CD14-positive monocyte (primary cell): Measurements from ENCODE around the gene KCNK13. TPM values are rescaled to one million over a fixed set of nuclear protein-coding genes. Genes with fewer than 3 reads are reported as not detected.

Experiments
- DNase-seq, 3 donors: peaks; one replicate each; pipeline ENCODE4 v3.0.0-alpha.2; 2011 to 2022
- H2AFZ ChIP-seq: 2 replicates; pipeline ENCODE4 v1.6.0; 2012; ENCODE audit warnings: mild to moderate bottlenecking, low read depth, low read length, inconsistent platforms; ENCODE audit not compliant: insufficient read depth, poor library complexity, severe bottlenecking
- H3K27ac ChIP-seq, 2 donors: 1 replicate in 1 of 2; 2 replicates in 1 of 2; pipeline ENCODE4 v1.5.1; 2012 to 2013; ENCODE audit warnings: low read length in 2 of 2, control low read depth in 1 of 2, inconsistent platforms in 1 of 2, low read depth in 1 of 2, mild to moderate bottlenecking in 1 of 2
- H3K27me3 ChIP-seq, 2 donors: one replicate each; pipeline versions ENCODE4 v1.6.0 to v1.6.1; 2011 to 2013; ENCODE audit warnings: low read length in 2 of 2; ENCODE audit not compliant: control insufficient read depth in 2 of 2, insufficient read depth in 2 of 2
- H3K36me3 ChIP-seq, 2 donors: replicated peaks in 1 of 2; 1 replicate in 1 of 2; 2 replicates in 1 of 2; pipeline versions ENCODE4 v1.5.1 to v1.6.1; 2012 to 2013; ENCODE audit warnings: low read length in 2 of 2, control low read depth in 1 of 2, inconsistent platforms in 1 of 2, mild to moderate bottlenecking in 1 of 2; ENCODE audit not compliant: insufficient read depth in 2 of 2, control insufficient read depth in 1 of 2
- H3K4me1 ChIP-seq, 2 donors: 1 replicate in 1 of 2; 2 replicates in 1 of 2; pipeline versions ENCODE4 v1.5.1 to v1.6.1; 2012 to 2013; ENCODE audit warnings: low read length in 2 of 2, control low read depth in 1 of 2, inconsistent platforms in 1 of 2, mild to moderate bottlenecking in 1 of 2, moderate library complexity in 1 of 2; ENCODE audit not compliant: insufficient read depth in 2 of 2, control insufficient read depth in 1 of 2
- H3K4me2 ChIP-seq: replicated peaks from 2 replicates; pipeline ENCODE3; 2012; ENCODE audit warnings: low read length, moderate library complexity, mild to moderate bottlenecking; ENCODE audit not compliant: poor library complexity, severe bottlenecking; ENCODE audit errors: extremely low read depth
- H3K4me3 ChIP-seq, 3 experiments: fragments of 200-600 bp in 1 of 3; sonication (generic) in 1 of 3; replicated peaks in 1 of 3; 1 replicate in 2 of 3; 2 replicates in 1 of 3; pipeline ENCODE4 v1.5.1; 2011 to 2013; ENCODE audit warnings: low read length in 3 of 3, mild to moderate bottlenecking in 3 of 3, control low read depth in 2 of 3, low read depth in 2 of 3, inconsistent platforms in 1 of 3, moderate library complexity in 1 of 3
- H3K79me2 ChIP-seq: 2 replicates; pipeline ENCODE4 v1.6.0; 2012; ENCODE audit warnings: mild to moderate bottlenecking, control low read depth, inconsistent platforms, low read length, moderate library complexity; ENCODE audit not compliant: insufficient read depth
- H3K9ac ChIP-seq: 2 replicates; pipeline ENCODE4 v1.6.0; 2017; ENCODE audit warnings: low read length, mild to moderate bottlenecking; ENCODE audit not compliant: insufficient read depth, poor library complexity, severe bottlenecking
- H3K9me3 ChIP-seq, 2 donors: replicated peaks in 1 of 2; 1 replicate in 1 of 2; 2 replicates in 1 of 2; pipeline versions ENCODE4 v1.5.1 to v1.6.1; 2012 to 2013; ENCODE audit warnings: low read length in 2 of 2, control low read depth in 1 of 2; ENCODE audit not compliant: control insufficient read depth in 1 of 2, insufficient read depth in 1 of 2
- H4K20me1 ChIP-seq: 2 replicates; pipeline ENCODE4 v1.6.0; 2012; ENCODE audit warnings: mild to moderate bottlenecking, low read length, control low read depth, moderate library complexity; ENCODE audit not compliant: insufficient read depth
- H3K27ac Mint-ChIP-seq, 7 donors: one replicate each; pipeline ENCODE4 v1.8.0; 2020; ENCODE audit warnings: mild to moderate bottlenecking in 7 of 7, mixed read lengths in 7 of 7, moderate library complexity in 6 of 7, inconsistent platforms in 2 of 7
- H3K27me3 Mint-ChIP-seq, 3 donors: one replicate each; pipeline ENCODE4 v1.8.0; 2021 to 2022; ENCODE audit warnings: low read depth in 3 of 3, mild to moderate bottlenecking in 3 of 3, mixed read lengths in 3 of 3, moderate library complexity in 3 of 3, inconsistent platforms in 1 of 3
- H3K36me3 Mint-ChIP-seq, 2 donors: one replicate each; pipeline ENCODE4 v1.8.0; 2020; ENCODE audit warnings: mixed read lengths in 2 of 2, inconsistent platforms in 1 of 2, mild to moderate bottlenecking in 1 of 2
- H3K4me1 Mint-ChIP-seq: one replicate; pipeline ENCODE4 v1.8.0; 2020; ENCODE audit warnings: mild to moderate bottlenecking, mixed read lengths
- H3K4me3 Mint-ChIP-seq, 2 donors: one replicate each; pipeline ENCODE4 v1.8.0; 2020; ENCODE audit warnings: mild to moderate bottlenecking in 2 of 2, mixed read lengths in 2 of 2, moderate library complexity in 1 of 2
- H3K9me3 Mint-ChIP-seq, 7 donors: one replicate each; pipeline ENCODE4 v1.8.0; 2020 to 2022; ENCODE audit warnings: mixed read lengths in 7 of 7, mild to moderate bottlenecking in 6 of 7, moderate library complexity in 6 of 7, inconsistent platforms in 2 of 7
- CTCF ChIP-seq: fragments of 200-600 bp; IDR thresholded peaks from one replicate; pipeline ENCODE4 v1.8.0; 2022; ENCODE audit warnings: antibody characterized with exemption, mild to moderate bottlenecking
- WGBS: methylation state at CpG from one replicate; pipeline ENCODE4 v1.1.5; 2013; ENCODE audit warnings: missing lambda C conversion rate; ENCODE audit not compliant: insufficient coverage; 5-methylcytosine and 5-hydroxymethylcytosine counted together
- intact Hi-C, 2 donors: fragments of 100-400 bp; cut with micrococcal nuclease; formaldehyde crosslinking; loops; one replicate each; pipeline versions ENCODE4 v1.15.0 to v1.15.1; 2023
- polyA plus RNA-seq, 3 donors: library from polyadenylated mRNA; depleted of rRNA in 1 of 3; unstranded in 2 of 3; stranded (reverse) in 1 of 3; fragments of 300-500 nt in 2 of 3; fragments of >200 nt in 1 of 3; fragmentation: Illumina TruSeq in 2 of 3; gene quantifications; 1 replicate in 2 of 3; 2 replicates in 1 of 3; pipeline ENCODE4 v1.2.3, GENCODE V29; 2012 to 2021

The KCNK13 gene
- polyA plus RNA-seq, 3 donors, result 1.6 to 4.2 (median 2.9) TPM

- Histone ChIP-seq H3K36me3 (peaks cover 0 to 9% of the 10 kb centered on the region in 2 donors), H3K4me2 (no peak overlapping the region), H3K9me3 (peaks cover 0 to 5% of the 10 kb centered on the region in 2 donors), H3K4me3 (no peak overlapping the region), H3K9ac (no peak overlapping the region), H3K27ac (no peak overlapping the region), H3K4me1 (no peaks in the 10 kb centered on the region), H3K79me2 (no peaks in the 10 kb centered on the region), H4K20me1 (no peaks in the 10 kb centered on the region), H2AFZ (no peak overlapping the region), H3K27me3 (no peaks in the 10 kb centered on the region)
- 94% methylated on average over 12 of the region's 14 CpGs for WGBS
- DNase-seq, result no peak
- intact Hi-C loops, result no loop called here
- Mint-ChIP-seq H3K36me3 (peaks cover 8 to 11% of the 10 kb centered on the region in 2 donors), H3K4me3 (no peak overlapping the region), H3K4me1 (no peaks in the 10 kb centered on the region), H3K9me3 (peaks cover 2 to 21% (median 10%) of the 10 kb centered on the region in 7 donors), H3K27ac (no peak overlapping the region), H3K27me3 (peaks cover 7 to 14% (median 9%) of the 10 kb centered on the region in 3 donors)
- no peak for TF ChIP-seq CTCF
Observed at GRCh38 chr14:90184094-90184493, 122.3 kb downstream of the KCNK13 start.

DNA sequence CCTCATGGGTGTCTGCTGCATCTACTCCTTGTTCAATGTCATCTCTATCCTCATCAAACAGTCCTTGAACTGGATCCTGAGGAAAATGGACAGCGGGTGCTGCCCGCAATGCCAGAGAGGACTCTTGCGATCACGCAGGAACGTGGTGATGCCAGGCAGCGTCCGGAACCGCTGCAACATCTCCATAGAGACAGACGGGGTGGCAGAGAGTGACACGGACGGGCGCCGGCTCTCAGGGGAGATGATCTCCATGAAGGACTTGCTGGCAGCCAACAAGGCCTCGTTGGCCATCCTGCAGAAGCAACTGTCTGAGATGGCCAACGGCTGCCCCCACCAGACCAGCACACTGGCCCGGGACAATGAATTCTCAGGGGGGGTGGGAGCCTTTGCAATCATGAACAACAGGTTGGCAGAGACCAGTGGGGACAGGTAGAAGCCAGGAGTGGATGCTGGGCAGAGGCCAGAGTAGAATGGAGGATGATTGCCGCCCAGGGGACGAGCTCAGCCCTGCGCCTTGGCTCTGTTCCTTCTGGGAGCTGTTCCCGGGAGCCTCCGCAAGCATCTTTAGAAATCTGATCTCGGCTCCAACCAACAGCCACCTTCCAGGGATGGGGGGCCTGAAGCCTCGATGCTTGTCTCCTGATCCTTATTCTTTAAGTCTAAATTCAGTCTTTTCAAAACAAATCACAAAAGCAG, 122.9 kb downstream of the KCNK13 start:
- Histone ChIP-seq H3K79me2 (no peaks in the 10 kb centered on the region), H3K36me3 (peaks cover 0 to 9% of the 10 kb centered on the region in 2 donors), H3K4me2 (no peak overlapping the region), H3K27me3 (no peaks in the 10 kb centered on the region), H3K4me1 (no peaks in the 10 kb centered on the region), H3K4me3 (no peak overlapping the region), H3K27ac (no peak overlapping the region), H2AFZ (no peak overlapping the region), H4K20me1 (no peaks in the 10 kb centered on the region), H3K9ac (no peak overlapping the region), H3K9me3 (peaks cover 0 to 5% of the 10 kb centered on the region in 2 donors)
- intact Hi-C loops, result no loop called here
- TF ChIP-seq CTCF, result no peak
- WGBS, result 94% methylated on average over 21 of the region's 23 CpGs
- no peak for DNase-seq
- no peak overlapping the region for H3K27ac Mint-ChIP-seq
- no peak overlapping the region for H3K4me3 Mint-ChIP-seq
- no peaks in the 10 kb centered on the region for H3K4me1 Mint-ChIP-seq
- peaks cover 7 to 14% (median 12%) of the 10 kb centered on the region in 3 donors for H3K27me3 Mint-ChIP-seq
- peaks cover 8 to 11% of the 10 kb centered on the region in 2 donors for H3K36me3 Mint-ChIP-seq
- peaks cover 4 to 21% (median 13%) of the 10 kb centered on the region in 7 donors for H3K9me3 Mint-ChIP-seq
